Chondrocyte (in vitro differentiated cells): ENCODE data around the gene APELA. TPM values are rescaled to one million over a fixed set of nuclear protein-coding genes. Genes with fewer than 3 reads are reported as not detected.

Source experiments
- DNase-seq: peaks from one replicate; pipeline ENCODE4 v3.0.0; 2021; ENCODE audit warnings: mixed read lengths, low spot score
- H3K27ac Mint-ChIP-seq: one replicate; pipeline ENCODE4 v1.8.0; 2021; ENCODE audit warnings: mild to moderate bottlenecking, moderate library complexity, mixed read lengths; ENCODE audit not compliant: unreplicated experiment
- H3K27me3 Mint-ChIP-seq: 2 replicates; pipeline ENCODE4 v1.8.0; 2021; ENCODE audit warnings: low read depth, mixed read lengths
- H3K36me3 Mint-ChIP-seq: 2 replicates; pipeline ENCODE4 v1.8.0; 2021; ENCODE audit warnings: low read depth, mixed read lengths
- H3K4me1 Mint-ChIP-seq: 2 replicates; pipeline ENCODE4 v1.8.0; 2021; ENCODE audit warnings: low read depth, mild to moderate bottlenecking, mixed read lengths
- H3K4me3 Mint-ChIP-seq: one replicate; pipeline ENCODE4 v1.8.0; 2021; ENCODE audit warnings: mild to moderate bottlenecking, moderate library complexity, mixed read lengths; ENCODE audit not compliant: unreplicated experiment
- H3K9me3 Mint-ChIP-seq: 2 replicates; pipeline ENCODE4 v1.8.0; 2021; ENCODE audit warnings: low read depth, mixed read lengths
- total RNA-seq: library from RNA; stranded (reverse); gene quantifications from 3 replicates; pipeline ENCODE4 v1.2.1, GENCODE V29; 2021
- TF ChIP-seq, protein P1 (sequence below): fragments of 200-600 bp; sonication (generic); IDR thresholded peaks from 2 replicates; pipeline ENCODE4 v1.5.0; 2021; ENCODE audit warnings: antibody characterized with exemption, mild to moderate bottlenecking, moderate library complexity

APELA gene
- total RNA-seq, 1 donor from 2014 or later = not detected

DNA sequence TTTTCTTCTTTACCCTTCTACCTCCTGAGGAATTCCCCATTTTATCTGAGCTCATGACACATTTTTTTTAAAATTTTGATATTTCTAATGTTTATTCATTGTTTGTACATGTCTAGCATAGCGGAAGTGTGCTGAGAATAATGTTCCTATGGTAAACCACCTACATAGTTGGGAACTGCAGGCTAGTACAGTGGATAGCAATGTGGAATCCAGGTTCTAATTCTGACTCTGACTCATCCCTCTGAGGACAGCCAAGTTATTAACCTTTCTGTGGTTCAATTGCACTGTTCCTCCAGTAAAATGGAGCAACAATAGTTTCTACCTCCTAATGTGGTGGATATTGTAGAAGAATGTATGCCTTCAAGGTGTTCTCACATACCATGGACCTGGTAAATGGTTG lies 20.6 kb upstream of the APELA start:
- no peaks in the 10 kb centered on the region for H3K36me3 Mint-ChIP-seq
- H3K27me3 Mint-ChIP-seq = no peaks in the 10 kb centered on the region
- H3K27ac Mint-ChIP-seq = no peak overlapping the region
- H3K9me3 Mint-ChIP-seq = peaks cover 3% of the 10 kb centered on the region
- DNase-seq = no peak
- no peak overlapping the region for H3K4me3 Mint-ChIP-seq
- H3K4me1 Mint-ChIP-seq = no peaks in the 10 kb centered on the region
- TF ChIP-seq, protein P1, sequence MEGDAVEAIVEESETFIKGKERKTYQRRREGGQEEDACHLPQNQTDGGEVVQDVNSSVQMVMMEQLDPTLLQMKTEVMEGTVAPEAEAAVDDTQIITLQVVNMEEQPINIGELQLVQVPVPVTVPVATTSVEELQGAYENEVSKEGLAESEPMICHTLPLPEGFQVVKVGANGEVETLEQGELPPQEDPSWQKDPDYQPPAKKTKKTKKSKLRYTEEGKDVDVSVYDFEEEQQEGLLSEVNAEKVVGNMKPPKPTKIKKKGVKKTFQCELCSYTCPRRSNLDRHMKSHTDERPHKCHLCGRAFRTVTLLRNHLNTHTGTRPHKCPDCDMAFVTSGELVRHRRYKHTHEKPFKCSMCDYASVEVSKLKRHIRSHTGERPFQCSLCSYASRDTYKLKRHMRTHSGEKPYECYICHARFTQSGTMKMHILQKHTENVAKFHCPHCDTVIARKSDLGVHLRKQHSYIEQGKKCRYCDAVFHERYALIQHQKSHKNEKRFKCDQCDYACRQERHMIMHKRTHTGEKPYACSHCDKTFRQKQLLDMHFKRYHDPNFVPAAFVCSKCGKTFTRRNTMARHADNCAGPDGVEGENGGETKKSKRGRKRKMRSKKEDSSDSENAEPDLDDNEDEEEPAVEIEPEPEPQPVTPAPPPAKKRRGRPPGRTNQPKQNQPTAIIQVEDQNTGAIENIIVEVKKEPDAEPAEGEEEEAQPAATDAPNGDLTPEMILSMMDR = no peak

DNA sequence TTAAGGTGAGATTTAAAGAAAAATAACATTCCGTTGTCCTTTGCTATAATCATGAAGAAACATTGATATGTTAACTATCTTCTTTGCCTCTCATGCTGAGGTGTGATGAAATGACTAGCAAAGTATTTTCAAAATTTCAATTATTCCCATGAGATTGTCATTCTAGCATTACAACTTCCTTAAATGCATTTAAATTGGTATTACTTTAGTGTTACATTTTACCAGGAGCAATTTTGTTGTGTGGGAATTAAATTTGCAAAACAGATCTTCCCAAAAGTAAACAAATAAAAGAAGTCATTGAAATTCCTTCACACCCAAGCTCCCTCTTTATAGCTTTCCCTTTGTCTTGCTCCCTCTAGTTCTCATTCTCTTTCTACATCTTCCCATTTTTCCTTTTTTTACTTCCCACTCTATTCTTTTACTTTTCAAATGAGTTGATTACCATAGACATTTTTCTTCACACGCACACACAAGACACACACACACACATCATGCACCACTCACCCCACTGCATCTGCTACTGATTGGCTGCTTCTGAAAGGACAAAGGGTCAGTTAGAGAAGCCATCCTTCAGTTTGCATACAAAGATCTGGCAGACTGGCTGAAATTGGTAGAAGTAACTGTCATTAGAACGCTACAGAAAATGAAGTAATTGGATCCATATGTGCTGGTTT lies 10.0 kb upstream of the APELA start:
- peaks cover 5% of the 10 kb centered on the region for H3K4me1 Mint-ChIP-seq
- no peak overlapping the region for H3K27ac Mint-ChIP-seq
- H3K36me3 Mint-ChIP-seq = no peaks in the 10 kb centered on the region
- H3K27me3 Mint-ChIP-seq = peaks cover 4% of the 10 kb centered on the region
- H3K4me3 Mint-ChIP-seq = no peak overlapping the region
- H3K9me3 Mint-ChIP-seq = peaks cover 4% of the 10 kb centered on the region
- DNase-seq = no peak
- TF ChIP-seq, protein P1 = no peak

DNA sequence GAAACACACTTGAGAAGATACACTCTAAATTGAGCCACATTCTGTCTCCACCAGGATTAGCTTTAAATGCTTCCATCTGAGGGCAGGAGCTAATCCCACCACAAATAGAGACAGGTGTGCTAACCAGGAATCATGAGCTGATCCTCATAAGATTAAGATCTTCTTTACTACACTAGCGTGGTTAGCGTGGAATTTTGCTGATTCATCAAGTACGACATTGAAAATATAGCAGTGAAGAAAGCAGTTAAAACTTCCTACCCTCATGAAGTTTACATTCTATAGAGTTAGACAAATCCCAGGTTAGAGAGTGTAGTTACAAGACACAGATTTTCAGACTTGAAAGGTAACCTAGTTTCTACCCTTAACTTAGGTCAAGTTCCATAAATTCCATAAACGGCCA lies 5.3 kb upstream of the APELA start:
- DNase-seq = no peak
- Mint-ChIP-seq H3K9me3 (peaks cover 6% of the 10 kb centered on the region), H3K36me3 (no peaks in the 10 kb centered on the region), H3K4me3 (no peak overlapping the region), H3K4me1 (peaks cover 5% of the 10 kb centered on the region), H3K27ac (no peak overlapping the region), H3K27me3 (peaks cover 5% of the 10 kb centered on the region)
- TF ChIP-seq, protein P1 = no peak

DNA sequence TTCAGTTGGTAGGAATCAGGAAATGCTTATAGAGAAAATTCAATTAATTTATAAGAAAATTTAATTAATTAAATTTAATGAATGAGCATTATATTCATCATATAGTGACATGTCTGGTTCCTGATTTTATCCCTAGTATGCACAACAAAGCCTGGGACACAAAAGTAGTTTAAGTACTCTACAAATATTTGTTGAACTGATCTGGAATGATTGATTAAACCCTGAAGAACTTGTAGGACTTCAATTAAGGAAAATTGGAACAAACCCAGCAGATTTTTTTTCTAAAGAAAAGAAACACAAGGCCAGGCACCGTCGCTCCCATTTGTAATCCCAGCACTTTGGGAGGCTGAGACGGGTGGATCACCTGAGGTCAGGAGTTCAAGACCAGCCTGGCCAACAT lies 4.5 kb upstream of the APELA start:
- peaks cover 10% of the 10 kb centered on the region for H3K4me1 Mint-ChIP-seq
- H3K36me3 Mint-ChIP-seq = no peaks in the 10 kb centered on the region
- peaks cover 8% of the 10 kb centered on the region for H3K27me3 Mint-ChIP-seq
- no peak overlapping the region for H3K27ac Mint-ChIP-seq
- TF ChIP-seq, protein P1 = no peak
- H3K9me3 Mint-ChIP-seq = peaks cover 6% of the 10 kb centered on the region
- no peak for DNase-seq
- H3K4me3 Mint-ChIP-seq = no peak overlapping the region

DNA sequence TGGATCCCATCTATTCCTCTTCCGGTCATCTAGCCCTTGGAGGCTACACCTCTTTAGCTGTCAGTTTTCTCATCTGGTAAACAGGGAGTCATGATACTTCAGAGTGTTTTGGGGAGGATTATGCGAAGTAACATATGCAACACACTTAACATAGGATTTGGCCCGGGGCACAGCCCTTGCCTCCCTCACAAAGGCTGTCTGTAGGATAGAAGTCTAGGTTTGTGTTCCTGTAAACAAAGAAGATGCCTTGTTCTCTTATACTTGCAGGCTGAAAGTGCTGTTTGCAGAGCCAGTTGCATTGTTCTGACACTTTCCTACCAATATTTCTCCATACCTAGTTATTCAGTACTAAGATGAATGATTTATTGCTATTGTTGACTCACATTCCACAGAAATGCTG lies 2.2 kb upstream of the APELA start:
- DNase-seq = no peak
- Mint-ChIP-seq H3K27ac (no peak overlapping the region), H3K9me3 (peaks cover 6% of the 10 kb centered on the region), H3K4me3 (no peak overlapping the region), H3K27me3 (peaks cover 16% of the 10 kb centered on the region), H3K36me3 (no peaks in the 10 kb centered on the region), H3K4me1 (peaks cover 10% of the 10 kb centered on the region)
- TF ChIP-seq, protein P1 = no peak
